SK-N-SH treated with all-trans-retinoic acid at 6 μM for 48 hours (cell line): ENCODE results near the gene DCLK1.
"Not testable (repeated sequence)": the region's sequence is repeated elsewhere in the genome, so short reads cannot be mapped to it uniquely, and the experiment has no call there.

Source experiments
- ATAC-seq: fragments of 200-7000 bp; cut with Tn5 transposase; 3 replicates; pipeline ENCODE4 v1.9.1; 2020; ENCODE audit warnings: mild to moderate bottlenecking, moderate library complexity
- ARNTL ChIP-seq: fragments of 450-650 bp; formaldehyde crosslinking; IDR thresholded peaks from 2 replicates; pipeline ENCODE4 v1.5.0; 2020; ENCODE audit warnings: low read depth, mild to moderate bottlenecking, moderate library complexity, borderline replicate concordance
- BACH2 ChIP-seq: fragments of 250-450 bp; sonication (Bioruptor Pico); IDR thresholded peaks from 2 replicates; pipeline ENCODE4 v1.9.0; 2021; ENCODE audit warnings: mild to moderate bottlenecking, borderline replicate concordance
- CREB5 ChIP-seq: fragments of 250-450 bp; sonication (Bioruptor Pico); IDR thresholded peaks from 2 replicates; pipeline ENCODE4 v1.5.1; 2020; ENCODE audit warnings: low read depth, mild to moderate bottlenecking, moderate library complexity
- CSDC2 ChIP-seq: fragments of 250-450 bp; sonication (Bioruptor Pico); IDR thresholded peaks from 2 replicates; pipeline ENCODE4 v1.5.0; 2020; ENCODE audit warnings: mild to moderate bottlenecking, moderate library complexity
- CSRNP3 ChIP-seq: fragments of 250-450 bp; sonication (Bioruptor Pico); IDR thresholded peaks from 2 replicates; pipeline ENCODE4 v1.5.1; 2021; ENCODE audit warnings: mild to moderate bottlenecking, moderate library complexity
- ESRRG ChIP-seq: fragments of 250-450 bp; sonication (Bioruptor Pico); IDR thresholded peaks from 2 replicates; pipeline ENCODE4 v1.6.1; 2021; ENCODE audit warnings: mild to moderate bottlenecking
- GLIS3 ChIP-seq: fragments of 250-450 bp; sonication (Bioruptor Pico); IDR thresholded peaks from 2 replicates; pipeline ENCODE4 v1.5.0; 2020; ENCODE audit warnings: mild to moderate bottlenecking, moderate library complexity
- ISL1 ChIP-seq: fragments of 250-450 bp; sonication (Bioruptor Pico); IDR thresholded peaks from 2 replicates; pipeline ENCODE4 v2.1.2; 2022; ENCODE audit warnings: mild to moderate bottlenecking, moderate library complexity
- OSR1 ChIP-seq: fragments of 250-450 bp; sonication (Bioruptor Pico); IDR thresholded peaks from 2 replicates; pipeline ENCODE4 v1.8.0; 2022; ENCODE audit warnings: moderate library complexity, mild to moderate bottlenecking, inconsistent platforms
- PATZ1 ChIP-seq: fragments of 250-450 bp; sonication (Bioruptor Pico); IDR thresholded peaks from 2 replicates; pipeline ENCODE4 v1.8.0; 2020; ENCODE audit warnings: mild to moderate bottlenecking, moderate library complexity, borderline replicate concordance
- PPARA ChIP-seq: fragments of 250-450 bp; sonication (Bioruptor Pico); IDR thresholded peaks from 2 replicates; pipeline ENCODE4 v1.5.0; 2020; ENCODE audit warnings: mild to moderate bottlenecking, borderline replicate concordance
- RARB ChIP-seq: fragments of 250-450 bp; sonication (Bioruptor Pico); IDR thresholded peaks from 2 replicates; pipeline ENCODE4 v1.8.0; 2021; ENCODE audit warnings: mild to moderate bottlenecking, moderate library complexity
- SNAI2 ChIP-seq: fragments of 250-450 bp; sonication (Bioruptor Pico); IDR thresholded peaks from 2 replicates; pipeline ENCODE4 v1.5.0; 2020; ENCODE audit warnings: mild to moderate bottlenecking, moderate library complexity
- TCF4 ChIP-seq: fragments of 250-450 bp; sonication (Bioruptor Pico); IDR thresholded peaks from 2 replicates; pipeline ENCODE4 v1.8.0; 2021; ENCODE audit warnings: mild to moderate bottlenecking, moderate library complexity, borderline replicate concordance
- TOX ChIP-seq: fragments of 250-450 bp; sonication (Bioruptor Pico); IDR thresholded peaks from 2 replicates; pipeline ENCODE4 v1.8.0; 2021; ENCODE audit warnings: mild to moderate bottlenecking, moderate library complexity, borderline replicate concordance
- TSHZ2 ChIP-seq: fragments of 250-450 bp; sonication (Bioruptor Pico); IDR thresholded peaks from 2 replicates; pipeline ENCODE4 v1.5.0; 2020; ENCODE audit warnings: mild to moderate bottlenecking, moderate library complexity
- ZC3H10 ChIP-seq: fragments of 250-450 bp; sonication (Bioruptor Pico); IDR thresholded peaks from 2 replicates; pipeline ENCODE4 v1.5.1; 2021; ENCODE audit warnings: mild to moderate bottlenecking, moderate library complexity
- ZFP3 ChIP-seq: fragments of 250-450 bp; sonication (Bioruptor Pico); IDR thresholded peaks from 2 replicates; pipeline ENCODE4 v1.5.0; 2020; ENCODE audit warnings: mild to moderate bottlenecking, moderate library complexity
- ZFP30 ChIP-seq: fragments of 450-650 bp; formaldehyde crosslinking; IDR thresholded peaks from 2 replicates; pipeline ENCODE4 v1.5.0; 2022; ENCODE audit warnings: mild to moderate bottlenecking, moderate library complexity
- ZNF565 ChIP-seq: fragments of 450-650 bp; formaldehyde crosslinking; conservative IDR thresholded peaks from 2 replicates; pipeline ENCODE4 v1.5.0; 2020; ENCODE audit warnings: low read depth, mild to moderate bottlenecking, moderate library complexity
- ZNF70 ChIP-seq: fragments of 450-650 bp; formaldehyde crosslinking; IDR thresholded peaks from 2 replicates; pipeline ENCODE4 v1.5.0; 2020; ENCODE audit warnings: mild to moderate bottlenecking, moderate library complexity
- ZNF8 ChIP-seq: fragments of 450-650 bp; formaldehyde crosslinking; IDR thresholded peaks from 2 replicates; pipeline ENCODE4 v1.5.0; 2020; ENCODE audit warnings: mild to moderate bottlenecking, moderate library complexity

Gene DCLK1

GRCh38 chr13:36072152-36072935 is 58.8 kb downstream of the DCLK1 start (continued):
- peak; percentile 80; the same call in 1 of the 2 replicates for TF ChIP-seq CREB5 (CRISPR knock-in tag)
- no peak for TF ChIP-seq ESRRG

- not testable (repeated sequence) for ATAC-seq
These were observed 60.5 kb downstream of the DCLK1 start for GRCh38 chr13:36070504-36071192.

GRCh38 chr13:36069881-36070366 is 61.3 kb downstream of the DCLK1 start:
- TF ChIP-seq CREB5 (CRISPR knock-in tag) (no peak), TOX (CRISPR knock-in tag) (no peak), CSRNP3 (no peak), ZNF70 (CRISPR knock-in tag) (no peak), ZC3H10 (CRISPR knock-in tag) (no peak), ZFP30 (CRISPR knock-in tag) (no peak), CSDC2 (CRISPR knock-in tag) (no peak), PPARA (CRISPR knock-in tag) (no peak), ZNF8 (no peak), SNAI2 (CRISPR knock-in tag) (no peak), TSHZ2 (CRISPR knock-in tag) (no peak), TCF4 (CRISPR knock-in tag) (no peak), GLIS3 (CRISPR knock-in tag) (no peak), BACH2 (CRISPR knock-in tag) (no peak), OSR1 (CRISPR knock-in tag) (no peak), ARNTL (no peak), ESRRG (no peak), ZFP3 (CRISPR knock-in tag) (no peak), ISL1 (no peak)
- TF ChIP-seq, all 23 proteins: peak for 0
- no peak for ATAC-seq

- ATAC-seq = no peak; the same call in 2 of the 3 replicates
- no peak for TF ChIP-seq TOX (CRISPR knock-in tag)
- no peak for TF ChIP-seq ZNF565 (CRISPR knock-in tag)
- TF ChIP-seq GLIS3 (CRISPR knock-in tag) = no peak
- TF ChIP-seq SNAI2 (CRISPR knock-in tag) = no peak
- TF ChIP-seq ISL1 = no peak
- no peak for TF ChIP-seq RARB (CRISPR knock-in tag)
- no peak for TF ChIP-seq TSHZ2 (CRISPR knock-in tag)
- TF ChIP-seq ZFP3 (CRISPR knock-in tag) = no peak
- no peak for TF ChIP-seq PATZ1 (CRISPR knock-in tag)
- TF ChIP-seq ZNF70 (CRISPR knock-in tag) = no peak
- TF ChIP-seq OSR1 (CRISPR knock-in tag) = no peak
These were observed 62.2 kb downstream of the DCLK1 start for GRCh38 chr13:36068991-36069390.
